Natural killer cell (primary cell): Measurements from ENCODE around the gene FRMD6. TPM values are rescaled to one million over a fixed set of nuclear protein-coding genes. Genes with fewer than 3 reads are reported as not detected.
A peak's percentile ranks its signal among the peaks of the same experiment; 100 is the strongest.

ENCODE experiments used
- ATAC-seq, 3 donors: fragments of 150-1000 bp in 2 of 3; fragments of 200-7000 bp in 1 of 3; cut with Tn5 transposase; 1 replicate in 1 of 3; 2 replicates in 2 of 3; pipeline ENCODE4 v1.10.0; 2021; ENCODE audit warnings: mild to moderate bottlenecking in 2 of 3, moderate library complexity in 2 of 3
- DNase-seq, 2 donors: peaks; one replicate each; pipeline versions ENCODE4 v3.0.0 to v3.0.0-alpha.2; 2013 to 2021; ENCODE audit warnings: mixed read lengths in 1 of 2
- H3K27ac ChIP-seq: one replicate; pipeline ENCODE4 v1.5.1; 2013; ENCODE audit warnings: mild to moderate bottlenecking, low read length
- H3K27me3 ChIP-seq: one replicate; pipeline ENCODE4 v1.6.1; 2013; ENCODE audit warnings: low read length; ENCODE audit not compliant: control insufficient read depth, insufficient read depth
- H3K36me3 ChIP-seq: one replicate; pipeline ENCODE4 v1.6.1; 2013; ENCODE audit warnings: low read length; ENCODE audit not compliant: control insufficient read depth, insufficient read depth
- H3K4me1 ChIP-seq: one replicate; pipeline ENCODE4 v1.6.1; 2013; ENCODE audit warnings: low read length; ENCODE audit not compliant: control insufficient read depth, insufficient read depth
- H3K4me3 ChIP-seq: one replicate; pipeline ENCODE4 v1.5.1; 2013; ENCODE audit warnings: low read length
- H3K9me3 ChIP-seq: one replicate; pipeline ENCODE4 v1.6.1; 2013; ENCODE audit warnings: low read length; ENCODE audit not compliant: control insufficient read depth, insufficient read depth
- H3K27ac Mint-ChIP-seq, 2 donors: one replicate each; pipeline ENCODE4 v1.8.0; 2022; ENCODE audit warnings: mild to moderate bottlenecking in 2 of 2, mixed read lengths in 2 of 2, moderate library complexity in 1 of 2
- H3K27me3 Mint-ChIP-seq, 2 donors: one replicate each; pipeline ENCODE4 v1.8.0; 2022; ENCODE audit warnings: low read depth in 2 of 2, mixed read lengths in 2 of 2
- H3K36me3 Mint-ChIP-seq: one replicate; pipeline ENCODE4 v1.8.0; 2022; ENCODE audit warnings: mixed read lengths
- H3K4me1 Mint-ChIP-seq, 2 donors: one replicate each; pipeline ENCODE4 v1.8.0; 2022; ENCODE audit warnings: mixed read lengths in 2 of 2
- H3K4me3 Mint-ChIP-seq: one replicate; pipeline ENCODE4 v1.8.0; 2022; ENCODE audit warnings: mild to moderate bottlenecking, moderate library complexity, mixed read lengths
- H3K9me3 Mint-ChIP-seq, 2 donors: one replicate each; pipeline ENCODE4 v1.8.0; 2022; ENCODE audit warnings: mixed read lengths in 2 of 2
- WGBS: methylation state at CpG from one replicate; pipeline ENCODE4 v1.1.7; 2013; ENCODE audit warnings: missing lambda C conversion rate; ENCODE audit not compliant: insufficient coverage; 5-methylcytosine and 5-hydroxymethylcytosine counted together
- intact Hi-C: fragments of 100-400 bp; cut with micrococcal nuclease; formaldehyde crosslinking; loops from one replicate; pipeline ENCODE4 v1.14.2; 2022
- total RNA-seq, 4 donors: library from RNA; stranded (reverse); fragments of 120-200 nt in 1 of 4; gene quantifications; one replicate each; pipeline versions ENCODE4 v1.2.3 to v1.2.4, GENCODE V29; 2013 to 2022
- TF ChIP-seq, protein P1 (sequence below): fragments of 200-600 bp; IDR thresholded peaks from one replicate; pipeline ENCODE4 v1.8.0; 2022; ENCODE audit warnings: antibody characterized with exemption

The FRMD6 gene
- total RNA-seq, 3 donors from 2014 or later (not counting 1 experiment from before 2014, with no cell fraction given), result 1.5 to 3.8 (median 2.3) TPM

DNA sequence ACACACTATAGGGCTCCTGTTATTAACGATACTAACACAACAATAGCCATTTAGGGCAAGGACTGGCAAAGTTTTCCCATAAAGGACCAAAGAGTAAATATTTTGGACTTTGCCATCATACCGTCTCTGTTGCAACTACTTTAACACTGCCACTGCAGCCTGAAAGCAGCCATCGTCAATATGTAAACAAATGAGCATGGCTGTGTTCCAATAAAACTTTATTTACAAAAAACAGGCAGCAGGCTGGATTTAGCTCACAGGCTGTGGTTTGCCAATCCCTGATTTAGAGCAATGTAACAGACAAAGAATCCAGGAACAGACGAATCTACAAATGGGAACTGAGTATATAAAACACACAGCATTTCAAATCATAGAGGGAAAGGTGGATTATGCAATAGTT, 84.1 kb downstream of the FRMD6 start:
- TF ChIP-seq, protein P1, sequence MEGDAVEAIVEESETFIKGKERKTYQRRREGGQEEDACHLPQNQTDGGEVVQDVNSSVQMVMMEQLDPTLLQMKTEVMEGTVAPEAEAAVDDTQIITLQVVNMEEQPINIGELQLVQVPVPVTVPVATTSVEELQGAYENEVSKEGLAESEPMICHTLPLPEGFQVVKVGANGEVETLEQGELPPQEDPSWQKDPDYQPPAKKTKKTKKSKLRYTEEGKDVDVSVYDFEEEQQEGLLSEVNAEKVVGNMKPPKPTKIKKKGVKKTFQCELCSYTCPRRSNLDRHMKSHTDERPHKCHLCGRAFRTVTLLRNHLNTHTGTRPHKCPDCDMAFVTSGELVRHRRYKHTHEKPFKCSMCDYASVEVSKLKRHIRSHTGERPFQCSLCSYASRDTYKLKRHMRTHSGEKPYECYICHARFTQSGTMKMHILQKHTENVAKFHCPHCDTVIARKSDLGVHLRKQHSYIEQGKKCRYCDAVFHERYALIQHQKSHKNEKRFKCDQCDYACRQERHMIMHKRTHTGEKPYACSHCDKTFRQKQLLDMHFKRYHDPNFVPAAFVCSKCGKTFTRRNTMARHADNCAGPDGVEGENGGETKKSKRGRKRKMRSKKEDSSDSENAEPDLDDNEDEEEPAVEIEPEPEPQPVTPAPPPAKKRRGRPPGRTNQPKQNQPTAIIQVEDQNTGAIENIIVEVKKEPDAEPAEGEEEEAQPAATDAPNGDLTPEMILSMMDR, result no peak
- H3K27ac ChIP-seq, result no peak overlapping the region
- no peak for DNase-seq
- no peaks in the 10 kb centered on the region for H3K4me1 ChIP-seq
- WGBS, result 87% methylated on average over 4 of the region's 4 CpGs
- no peak for ATAC-seq
- H3K4me3 ChIP-seq, result no peak overlapping the region
- H3K27me3 Mint-ChIP-seq, result peaks cover 24 to 34% of the 10 kb centered on the region in 2 donors
- no peaks in the 10 kb centered on the region for H3K4me1 Mint-ChIP-seq
- H3K9me3 ChIP-seq, result no peaks in the 10 kb centered on the region
- H3K27me3 ChIP-seq, result no peaks in the 10 kb centered on the region
- no peaks in the 10 kb centered on the region for H3K36me3 ChIP-seq
- no peak overlapping the region for H3K27ac Mint-ChIP-seq
- H3K4me3 Mint-ChIP-seq, result no peak overlapping the region
- intact Hi-C loops, result no loop called here
- H3K9me3 Mint-ChIP-seq, result no peaks in the 10 kb centered on the region
- H3K36me3 Mint-ChIP-seq, result no peaks in the 10 kb centered on the region

DNA sequence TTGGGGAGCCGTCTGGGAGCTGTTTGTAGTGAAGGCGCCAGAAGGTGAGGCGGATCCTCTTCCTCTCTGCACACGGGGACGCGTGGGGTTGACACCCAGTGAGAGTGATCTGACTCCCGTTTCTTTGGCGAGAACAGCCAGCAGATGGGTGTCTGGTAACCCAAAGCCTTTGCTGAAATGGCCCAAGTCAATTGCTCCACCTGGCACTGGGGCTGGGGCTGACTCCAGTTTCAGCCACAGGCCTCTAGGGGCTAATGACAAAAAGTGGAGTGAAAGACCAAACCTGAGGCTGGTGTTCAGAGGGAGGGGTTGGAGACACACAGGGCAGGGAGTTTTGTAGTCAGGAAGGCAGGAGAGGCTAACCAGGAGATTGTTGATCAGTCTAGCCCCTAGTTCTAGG, 87.0 kb downstream of the FRMD6 start:
- Histone ChIP-seq H3K27me3 (no peaks in the 10 kb centered on the region), H3K4me1 (no peaks in the 10 kb centered on the region), H3K27ac (no peak overlapping the region), H3K9me3 (no peaks in the 10 kb centered on the region), H3K36me3 (no peaks in the 10 kb centered on the region), H3K4me3 (no peak overlapping the region)
- WGBS, result 80% methylated on average over 8 of the region's 8 CpGs
- no peaks in the 10 kb centered on the region for H3K9me3 Mint-ChIP-seq
- H3K27ac Mint-ChIP-seq, result no peak overlapping the region
- no peak overlapping the region for H3K4me3 Mint-ChIP-seq
- DNase-seq (no peak), ATAC-seq (peak in 1 of 3 donors; percentile 50)
- no peaks in the 10 kb centered on the region for H3K4me1 Mint-ChIP-seq
- TF ChIP-seq, protein P1, result no peak
- H3K27me3 Mint-ChIP-seq, result peaks cover 22 to 29% of the 10 kb centered on the region in 2 donors
- intact Hi-C loops, result no loop called here
- no peaks in the 10 kb centered on the region for H3K36me3 Mint-ChIP-seq

DNA sequence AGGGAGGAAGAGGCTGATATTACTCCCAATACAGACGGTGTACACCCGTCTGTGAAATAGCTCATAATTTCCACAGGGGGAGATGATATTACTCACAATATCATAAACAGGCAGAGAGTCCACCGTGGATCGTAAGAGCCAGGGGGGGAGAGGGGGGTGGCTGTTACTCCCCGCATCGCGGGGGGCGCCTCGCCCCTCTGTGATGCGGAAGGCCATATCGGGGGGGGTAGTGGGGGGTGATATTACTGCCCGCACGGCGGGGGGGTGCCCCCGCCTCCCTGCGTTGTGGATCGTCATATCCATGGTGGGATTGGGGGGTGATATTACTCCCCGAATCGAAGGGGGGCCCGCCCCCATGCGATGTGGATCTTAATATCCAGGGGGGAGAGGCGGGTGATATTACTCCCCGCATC, 91.9 kb downstream of the FRMD6 start:
- H3K36me3 Mint-ChIP-seq, result no peaks in the 10 kb centered on the region
- H3K4me3 Mint-ChIP-seq, result no peak overlapping the region
- ATAC-seq (no peak), DNase-seq (no peak)
- intact Hi-C loops, result no loop called here
- no peaks in the 10 kb centered on the region for H3K9me3 ChIP-seq
- H3K4me3 ChIP-seq, result no peak overlapping the region
- H3K9me3 Mint-ChIP-seq, result no peaks in the 10 kb centered on the region
- 79% methylated on average over 13 of the region's 23 CpGs for WGBS
- H3K27me3 ChIP-seq, result no peaks in the 10 kb centered on the region
- no peak overlapping the region for H3K27ac ChIP-seq
- no peak overlapping the region for H3K27ac Mint-ChIP-seq
- TF ChIP-seq, protein P1, result no peak
- H3K36me3 ChIP-seq, result no peaks in the 10 kb centered on the region
- H3K27me3 Mint-ChIP-seq, result peaks cover 5 to 9% of the 10 kb centered on the region in 2 donors
- no peaks in the 10 kb centered on the region for H3K4me1 ChIP-seq
- peaks cover 0 to 5% of the 10 kb centered on the region in 2 donors for H3K4me1 Mint-ChIP-seq
